OCI-LY7 (cell line): ENCODE results near the gene VCL.

Experiments
- EZH2phosphoT487 ChIP-seq: fragments of 200-600 bp; sonication (generic); IDR thresholded peaks from 2 replicates; pipeline ENCODE4 v1.6.1; 2018; ENCODE audit warnings: low read depth, borderline replicate concordance, mild to moderate bottlenecking, mixed run types, antibody characterized with exemption, low read length, moderate library complexity, mixed read lengths
- TF ChIP-seq, protein P1 (sequence below): fragments of 200-600 bp; sonication (generic); conservative IDR thresholded peaks from 2 replicates; pipeline ENCODE4 v1.5.1; 2014; ENCODE audit warnings: mild to moderate bottlenecking, antibody characterized with exemption, low read length, moderate library complexity, mixed read lengths

DNA sequence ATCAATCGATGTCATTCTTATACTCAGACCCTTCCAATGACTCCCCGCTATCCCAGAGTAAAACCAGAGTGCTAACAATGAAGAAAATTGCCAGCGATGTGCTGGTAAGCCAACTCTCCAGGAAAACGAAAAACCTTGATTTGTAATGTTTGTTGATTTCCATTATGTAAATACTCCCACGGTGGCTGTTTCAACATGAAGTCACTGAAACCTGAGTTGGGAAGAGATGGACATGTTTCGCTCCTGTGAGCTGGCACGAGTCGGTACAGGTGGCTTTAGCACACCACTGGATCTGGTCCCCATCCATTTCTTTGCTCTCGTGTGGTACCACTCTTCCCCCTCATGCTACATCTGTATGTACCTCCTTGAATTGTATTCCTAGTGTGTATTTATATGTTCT lies 99.9 kb downstream of the VCL start:
- TF ChIP-seq, protein P1, sequence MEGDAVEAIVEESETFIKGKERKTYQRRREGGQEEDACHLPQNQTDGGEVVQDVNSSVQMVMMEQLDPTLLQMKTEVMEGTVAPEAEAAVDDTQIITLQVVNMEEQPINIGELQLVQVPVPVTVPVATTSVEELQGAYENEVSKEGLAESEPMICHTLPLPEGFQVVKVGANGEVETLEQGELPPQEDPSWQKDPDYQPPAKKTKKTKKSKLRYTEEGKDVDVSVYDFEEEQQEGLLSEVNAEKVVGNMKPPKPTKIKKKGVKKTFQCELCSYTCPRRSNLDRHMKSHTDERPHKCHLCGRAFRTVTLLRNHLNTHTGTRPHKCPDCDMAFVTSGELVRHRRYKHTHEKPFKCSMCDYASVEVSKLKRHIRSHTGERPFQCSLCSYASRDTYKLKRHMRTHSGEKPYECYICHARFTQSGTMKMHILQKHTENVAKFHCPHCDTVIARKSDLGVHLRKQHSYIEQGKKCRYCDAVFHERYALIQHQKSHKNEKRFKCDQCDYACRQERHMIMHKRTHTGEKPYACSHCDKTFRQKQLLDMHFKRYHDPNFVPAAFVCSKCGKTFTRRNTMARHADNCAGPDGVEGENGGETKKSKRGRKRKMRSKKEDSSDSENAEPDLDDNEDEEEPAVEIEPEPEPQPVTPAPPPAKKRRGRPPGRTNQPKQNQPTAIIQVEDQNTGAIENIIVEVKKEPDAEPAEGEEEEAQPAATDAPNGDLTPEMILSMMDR = no peak
- no peak for TF ChIP-seq EZH2phosphoT487
